Neural cell (in vitro differentiated cells): Measurements from ENCODE around the gene SMPD3.

Experiments used
- CTCF ChIP-seq: fragments of 450-650 bp; IDR thresholded peaks from 2 replicates; pipeline ENCODE4 v1.5.1; 2014; ENCODE audit warnings: antibody characterized with exemption, mild to moderate bottlenecking, moderate library complexity; ENCODE audit not compliant: poor library complexity, severe bottlenecking
- EZH2 ChIP-seq: fragments of 200-600, 300-800 bp; shearing (Covaris generic), sonication (generic); IDR thresholded peaks from 2 replicates; pipeline ENCODE4 v1.6.1; 2014; ENCODE audit warnings: antibody characterized with exemption, low read length, borderline replicate concordance, mild to moderate bottlenecking; ENCODE audit not compliant: insufficient read depth, poor library complexity, severe bottlenecking
- MXI1 ChIP-seq: fragments of 450-650 bp; conservative IDR thresholded peaks from 2 replicates; pipeline ENCODE4 v1.6.1; 2014; ENCODE audit warnings: antibody characterized with exemption, mild to moderate bottlenecking; ENCODE audit not compliant: poor library complexity, severe bottlenecking
- REST ChIP-seq: IDR thresholded peaks from 2 replicates; pipeline ENCODE4 v1.6.1; 2012; ENCODE audit warnings: borderline replicate concordance
- TAF1 ChIP-seq: IDR thresholded peaks from 2 replicates; pipeline ENCODE4 v1.6.1; 2012; ENCODE audit warnings: low read depth

- TF ChIP-seq CTCF (no peak), TAF1 (no peak), REST (no peak), MXI1 (no peak), EZH2 (no peak)
Measured at GRCh38 chr16:68408428-68408827, 39.9 kb downstream of the SMPD3 start.
